Omental fat pad (tissue), 4 donors: ENCODE results near the gene POLE2. TPM values are rescaled to one million over a fixed set of nuclear protein-coding genes. Genes with fewer than 3 reads are reported as not detected.
"Not testable (repeated sequence)": the region's sequence is repeated elsewhere in the genome, so short reads cannot be mapped to it uniquely, and the experiment has no call there.

Source experiments
- ATAC-seq: fragments of 150-250 bp; one replicate; pipeline ENCODE4 v1.9.1; 2016; ENCODE audit warnings: mild to moderate bottlenecking, moderate library complexity; ENCODE audit not compliant: low FRiP score
- DNase-seq: peaks from one replicate; pipeline ENCODE4 v3.0.0-alpha.2; 2019; ENCODE audit warnings: low spot score
- total RNA-seq, 4 donors: library from RNA; depleted of rRNA; stranded (reverse); fragments of >200 nt; gene quantifications; one replicate each; pipeline ENCODE4 v1.1.0, GENCODE V29; 2016
- TF ChIP-seq, protein P1 (sequence below), 3 donors: fragments of 450-650 bp; IDR thresholded peaks; one replicate each; pipeline ENCODE4 v1.5.1; 2016 to 2017; ENCODE audit warnings: antibody characterized with exemption in 3 of 3, mild to moderate bottlenecking in 3 of 3, moderate library complexity in 2 of 3

POLE2 gene
- total RNA-seq, 4 donors from 2014 or later: 0.84 to 2.6 (median 2.1) TPM

GRCh38 chr14:49703965-49704364 lies 16.0 kb upstream of the POLE2 start:
- DNase-seq (no peak), ATAC-seq (no peak)
- TF ChIP-seq, protein P1, sequence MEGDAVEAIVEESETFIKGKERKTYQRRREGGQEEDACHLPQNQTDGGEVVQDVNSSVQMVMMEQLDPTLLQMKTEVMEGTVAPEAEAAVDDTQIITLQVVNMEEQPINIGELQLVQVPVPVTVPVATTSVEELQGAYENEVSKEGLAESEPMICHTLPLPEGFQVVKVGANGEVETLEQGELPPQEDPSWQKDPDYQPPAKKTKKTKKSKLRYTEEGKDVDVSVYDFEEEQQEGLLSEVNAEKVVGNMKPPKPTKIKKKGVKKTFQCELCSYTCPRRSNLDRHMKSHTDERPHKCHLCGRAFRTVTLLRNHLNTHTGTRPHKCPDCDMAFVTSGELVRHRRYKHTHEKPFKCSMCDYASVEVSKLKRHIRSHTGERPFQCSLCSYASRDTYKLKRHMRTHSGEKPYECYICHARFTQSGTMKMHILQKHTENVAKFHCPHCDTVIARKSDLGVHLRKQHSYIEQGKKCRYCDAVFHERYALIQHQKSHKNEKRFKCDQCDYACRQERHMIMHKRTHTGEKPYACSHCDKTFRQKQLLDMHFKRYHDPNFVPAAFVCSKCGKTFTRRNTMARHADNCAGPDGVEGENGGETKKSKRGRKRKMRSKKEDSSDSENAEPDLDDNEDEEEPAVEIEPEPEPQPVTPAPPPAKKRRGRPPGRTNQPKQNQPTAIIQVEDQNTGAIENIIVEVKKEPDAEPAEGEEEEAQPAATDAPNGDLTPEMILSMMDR (IDR thresholded peaks at IDR 0.05): no peak

GRCh38 chr14:49702725-49703124 lies 14.7 kb upstream of the POLE2 start:
- ATAC-seq (no peak), DNase-seq (no peak)
- TF ChIP-seq, protein P1 (IDR thresholded peaks at IDR 0.05): no peak

DNA sequence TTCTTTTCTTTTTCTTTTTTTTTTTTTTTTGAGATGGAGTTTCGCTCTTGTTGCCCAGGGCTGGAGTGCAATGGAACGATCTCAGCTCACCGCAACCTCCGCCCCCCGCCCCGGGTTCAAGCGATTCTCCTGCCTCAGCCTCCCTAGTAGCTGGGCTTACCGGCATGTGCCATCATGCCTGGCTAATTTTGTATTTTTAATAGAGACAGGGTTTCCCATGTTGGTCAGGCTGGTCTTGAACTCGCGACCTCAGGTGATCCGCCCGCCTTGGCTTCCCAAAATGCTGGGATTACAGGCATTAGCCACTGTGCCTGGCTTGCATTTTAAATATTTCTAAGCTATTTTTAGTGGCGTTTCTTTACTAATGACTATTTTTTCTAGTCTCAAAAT lies 5.7 kb upstream of the POLE2 start:
- ATAC-seq, DNase-seq: not testable (repeated sequence)

DNA sequence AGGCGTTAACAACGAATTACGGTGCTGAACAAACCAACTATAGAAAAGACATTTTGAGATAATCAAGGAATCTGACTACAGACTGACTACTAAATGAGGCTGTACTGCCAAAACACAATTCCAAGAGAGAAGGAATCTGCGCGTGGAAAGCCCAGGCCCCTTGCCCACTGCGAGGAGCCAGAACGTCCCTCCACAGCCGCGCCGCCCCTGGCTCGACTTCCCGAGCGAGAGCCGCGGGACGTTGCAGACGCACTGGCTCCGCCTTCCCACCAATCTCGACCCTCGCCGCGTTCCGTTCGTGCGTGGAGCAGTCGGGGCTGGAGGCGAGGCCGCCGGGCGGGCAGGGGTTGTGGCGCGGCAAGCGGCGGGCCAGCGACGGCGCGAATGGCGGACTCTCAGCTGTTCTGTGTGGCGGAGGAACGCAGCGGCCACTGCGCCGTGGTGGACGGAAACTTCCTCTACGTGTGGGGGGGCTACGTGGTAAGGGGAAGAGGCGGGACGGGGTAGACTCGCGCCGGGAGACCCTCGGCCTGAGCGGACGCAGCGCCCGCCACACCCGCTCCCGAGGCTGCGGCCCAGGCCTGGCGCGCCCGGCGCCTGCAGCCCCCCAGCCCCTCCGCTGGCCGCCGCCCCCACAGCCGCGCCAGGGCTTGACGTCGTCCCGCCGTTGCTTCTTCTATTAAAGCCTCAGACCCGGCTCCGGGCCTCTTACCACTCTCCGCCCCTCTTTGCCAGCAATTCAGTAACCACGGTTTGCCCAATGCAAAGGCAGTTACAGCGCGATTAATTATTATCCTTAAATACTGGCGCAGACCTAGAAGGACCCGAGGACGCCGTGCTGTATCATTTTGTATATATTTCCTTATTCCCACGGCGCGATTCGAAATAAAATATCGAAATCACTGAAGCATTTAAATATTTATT lies 5.1 kb upstream of the POLE2 start, which contains the start of gene KLHDC1:
KLHDC1 (plus strand) TSS at position 310 of the 924 bp plus-strand sequence; CDS start at position 385, 75 bp downstream.
- ATAC-seq (peak; percentile 92), DNase-seq (peak; percentile 50)
- TF ChIP-seq, protein P1 (IDR thresholded peaks at IDR 0.05): no peak

DNA sequence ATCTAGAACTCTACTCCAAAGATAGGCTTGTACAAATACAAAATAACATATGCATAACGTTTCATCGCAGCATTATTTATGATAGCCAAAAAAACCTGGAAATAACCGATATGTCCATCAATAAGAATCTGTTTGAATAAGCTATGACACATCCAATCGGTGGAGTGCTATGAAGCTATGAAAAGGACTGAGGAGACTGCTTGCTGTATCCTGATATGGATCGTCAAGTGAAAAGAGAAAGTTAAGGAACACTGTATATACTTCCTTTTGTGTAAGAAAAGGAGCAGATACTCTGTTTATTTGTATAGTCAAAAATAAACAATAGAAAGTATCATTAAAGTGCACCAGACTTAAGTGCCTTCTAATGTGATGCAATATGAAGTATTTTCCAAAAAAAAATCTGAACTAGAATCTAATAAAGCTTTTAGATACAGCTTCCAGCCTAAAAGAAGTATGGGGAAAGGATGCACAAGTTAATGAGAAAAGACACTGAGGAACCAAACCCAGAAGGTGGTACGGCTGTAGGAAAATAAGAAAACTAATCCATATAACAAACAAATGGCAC lies 4.3 kb upstream of the POLE2 start:
- TF ChIP-seq, protein P1 (IDR thresholded peaks at IDR 0.05): no peak
- DNase-seq (no peak), ATAC-seq (no peak)

GRCh38 chr14:49691031-49691430 lies 3.0 kb upstream of the POLE2 start:
- DNase-seq (no peak), ATAC-seq (no peak)
- TF ChIP-seq, protein P1 (IDR thresholded peaks at IDR 0.05): no peak

DNA sequence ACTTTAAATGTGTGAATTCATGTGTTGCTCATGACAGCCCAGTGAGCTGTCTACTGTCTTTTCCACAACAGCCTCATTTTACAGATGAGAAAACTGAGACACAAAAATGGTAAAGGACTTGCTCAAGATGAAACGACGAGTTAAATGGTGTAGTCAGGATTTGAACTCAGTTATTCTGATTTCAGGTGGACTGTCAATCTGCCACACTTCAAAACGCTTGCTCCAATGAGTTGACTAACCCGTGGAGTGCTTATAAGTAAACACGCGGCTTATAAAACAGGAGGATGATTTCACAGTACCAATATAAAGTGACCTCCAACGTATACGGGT lies 652 bp upstream of the POLE2 start:
- DNase-seq (no peak), ATAC-seq (no peak)
- TF ChIP-seq, protein P1 (IDR thresholded peaks at IDR 0.05): no peak
